Ishikawa (cell line): ENCODE data around the gene KLC3.

Source experiments
- CEBPB ChIP-seq: IDR thresholded peaks from 2 replicates; pipeline ENCODE4 v1.6.1; 2012
- CREB1 ChIP-seq: IDR thresholded peaks from 2 replicates; pipeline ENCODE4 v1.6.1; 2012; ENCODE audit warnings: low read depth
- EGR1 ChIP-seq: IDR thresholded peaks from 2 replicates; pipeline ENCODE4 v1.6.1; 2012
- EP300 ChIP-seq: IDR thresholded peaks from 2 replicates; pipeline ENCODE4 v1.6.1; 2012; ENCODE audit warnings: borderline replicate concordance
- FOXM1 ChIP-seq: IDR thresholded peaks from 2 replicates; pipeline ENCODE4 v1.6.1; 2012; ENCODE audit warnings: low read depth, borderline replicate concordance
- MAX ChIP-seq: IDR thresholded peaks from 2 replicates; pipeline ENCODE4 v1.6.1; 2012
- NFIC ChIP-seq: IDR thresholded peaks from 2 replicates; pipeline ENCODE4 v1.6.1; 2012
- RAD21 ChIP-seq: IDR thresholded peaks from 2 replicates; pipeline ENCODE4 v1.6.1; 2012; ENCODE audit warnings: low read depth
- REST ChIP-seq: IDR thresholded peaks from 2 replicates; pipeline ENCODE4 v1.6.1; 2012; ENCODE audit warnings: low read depth, mild to moderate bottlenecking
- TAF1 ChIP-seq: IDR thresholded peaks from 2 replicates; pipeline ENCODE4 v1.6.1; 2012; ENCODE audit warnings: low read depth, mild to moderate bottlenecking
- TCF12 ChIP-seq: IDR thresholded peaks from 2 replicates; pipeline ENCODE4 v1.6.1; 2012; ENCODE audit warnings: low read depth
- TEAD4 ChIP-seq: IDR thresholded peaks from 2 replicates; pipeline ENCODE4 v1.6.1; 2012
- USF1 ChIP-seq: IDR thresholded peaks from 2 replicates; pipeline ENCODE4 v1.6.1; 2012
- YY1 ChIP-seq: IDR thresholded peaks from 2 replicates; pipeline ENCODE4 v1.6.1; 2012; ENCODE audit warnings: low read depth
- ZBTB7A ChIP-seq: IDR thresholded peaks from 2 replicates; pipeline ENCODE4 v1.6.1; 2012; ENCODE audit warnings: low read depth

The KLC3 gene

GRCh38 chr19:45302416-45302815 is 38.1 kb upstream of the KLC3 start:
- TF ChIP-seq CREB1, result no peak
- TF ChIP-seq MAX, result no peak
- TF ChIP-seq EGR1, result no peak
- no peak for TF ChIP-seq TAF1
- no peak for TF ChIP-seq NFIC
- TF ChIP-seq RAD21, result no peak
- TF ChIP-seq REST, result no peak
- no peak for TF ChIP-seq CEBPB
- TF ChIP-seq EP300, result no peak
- TF ChIP-seq ZBTB7A, result no peak
- no peak for TF ChIP-seq TEAD4

- TF ChIP-seq EGR1 (no peak), CREB1 (no peak), NFIC (no peak), YY1 (no peak), REST (no peak), USF1 (no peak), CEBPB (no peak), TCF12 (no peak), TAF1 (no peak), ZBTB7A (no peak), MAX (no peak), FOXM1 (no peak), RAD21 (no peak), TEAD4 (no peak), EP300 (no peak)
These were observed 37.1 kb upstream of the KLC3 start for GRCh38 chr19:45303269-45304060.

GRCh38 chr19:45304141-45304926 is 36.2 kb upstream of the KLC3 start:
- TF ChIP-seq REST (no peak), RAD21 (no peak), FOXM1 (no peak), TEAD4 (no peak), ZBTB7A (no peak)

GRCh38 chr19:45305007-45305406 is 35.5 kb upstream of the KLC3 start:
- TF ChIP-seq USF1 (no peak), YY1 (no peak), TEAD4 (no peak), RAD21 (no peak), MAX (no peak), TAF1 (no peak), FOXM1 (no peak), CREB1 (no peak), ZBTB7A (no peak), EP300 (no peak)
